ENCODE data around the gene CLSTN2. TPM values are rescaled to one million over a fixed set of nuclear protein-coding genes. Genes with fewer than 3 reads are reported as not detected.

The CLSTN2 gene
- total RNA-seq, 4 donors from 2014 or later: 13.4 to 21.3 (median 19.4) TPM

DNA sequence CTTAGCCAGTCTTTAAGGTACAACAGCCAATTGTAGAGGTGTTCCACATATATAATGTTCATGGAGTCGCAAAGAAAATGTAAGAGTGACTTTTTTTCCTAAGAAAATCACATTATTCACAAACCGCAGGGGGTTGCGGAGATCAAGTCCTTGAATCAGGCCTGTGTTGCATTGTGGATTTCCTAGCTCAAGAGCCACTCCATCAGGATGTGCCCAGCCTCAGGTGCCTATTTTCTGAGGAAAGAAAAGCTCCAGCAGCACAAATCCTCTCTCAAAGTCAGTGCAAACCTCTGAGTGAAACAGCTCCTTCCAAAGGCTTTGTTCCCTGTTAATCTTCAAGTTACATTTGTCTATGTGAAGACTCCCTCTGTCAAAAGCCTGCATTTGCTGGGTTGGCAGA lies 349.4 kb downstream of the CLSTN2 start:
- no peaks in the 10 kb centered on the region for H3K4me1 ChIP-seq
- H3K4me3 ChIP-seq: no peak overlapping the region
- H3K27me3 ChIP-seq: no peaks in the 10 kb centered on the region
- no peaks in the 10 kb centered on the region for H3K36me3 ChIP-seq
- 91 to 94% methylated on average over 3 of the region's 3 CpGs for whole genome bisulfite sequencing, 2 donors
- H3K9me3 ChIP-seq: no peaks in the 10 kb centered on the region
- no peak for DNase-seq (ENCODE audit: low spot score in 2 of 2)
- TF ChIP-seq EP300 (IDR thresholded peaks at IDR 0.05) (no peak), POLR2A (IDR thresholded peaks at IDR 0.05) (no peak)
- no peak overlapping the region for H3K27ac ChIP-seq

GRCh38 chr3:140285380-140285779 lies 350.4 kb downstream of the CLSTN2 start:
- TF ChIP-seq CTCF (IDR thresholded peaks at IDR 0.05) (no peak), POLR2A (IDR thresholded peaks at IDR 0.05) (no peak)
- no peaks in the 10 kb centered on the region for H3K36me3 ChIP-seq
- H3K27me3 ChIP-seq: no peaks in the 10 kb centered on the region
- no peak overlapping the region for H3K27ac ChIP-seq
- no peak overlapping the region for H3K4me3 ChIP-seq
- 57 to 67% methylated on average over 3 of the region's 3 CpGs for WGBS, 2 donors
- H3K4me1 ChIP-seq: no peaks in the 10 kb centered on the region
- DNase-seq (ENCODE audit: low spot score in 2 of 2): no peak
- H3K9me3 ChIP-seq: no peaks in the 10 kb centered on the region

DNA sequence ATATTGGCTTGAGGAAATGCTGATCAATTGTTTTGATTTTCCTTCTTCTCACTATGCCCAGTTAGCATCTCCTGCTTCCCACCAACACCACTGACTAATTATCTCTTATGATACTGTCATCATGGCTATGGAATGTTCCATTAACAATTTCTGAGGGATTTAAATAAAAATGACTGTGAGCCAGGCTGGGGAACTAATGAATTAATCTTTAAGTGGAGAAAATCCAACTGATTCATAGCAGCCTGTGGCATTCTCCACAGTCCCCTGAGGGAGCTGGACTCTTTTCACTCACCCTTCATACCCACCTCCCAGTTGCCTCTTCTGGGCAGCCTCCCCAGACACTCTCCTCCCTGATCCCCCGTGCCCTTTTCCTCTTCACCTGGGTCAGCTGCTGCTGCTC lies 353.6 kb downstream of the CLSTN2 start:
- Histone ChIP-seq H3K9me3 (no peaks in the 10 kb centered on the region), H3K27ac (no peak overlapping the region), H3K36me3 (no peaks in the 10 kb centered on the region), H3K27me3 (no peaks in the 10 kb centered on the region), H3K4me1 (peaks cover 0 to 11% (median 0%) of the 10 kb centered on the region in 4 donors), H3K4me3 (no peak overlapping the region)
- TF ChIP-seq CTCF (IDR thresholded peaks at IDR 0.05): no peak
- no peak for TF ChIP-seq POLR2A (IDR thresholded peaks at IDR 0.05)
- no peak for TF ChIP-seq EP300 (IDR thresholded peaks at IDR 0.05)
- WGBS, 2 donors: 77 to 84% methylated on average over 1 of the region's 1 CpG
- no peak for DNase-seq (ENCODE audit: low spot score in 2 of 2)

GRCh38 chr3:140290105-140290504 lies 355.1 kb downstream of the CLSTN2 start:
- H3K27me3 ChIP-seq: no peaks in the 10 kb centered on the region
- H3K9me3 ChIP-seq: no peaks in the 10 kb centered on the region
- no peaks in the 10 kb centered on the region for H3K36me3 ChIP-seq
- H3K27ac ChIP-seq: no peak overlapping the region
- H3K4me1 ChIP-seq: peaks cover 0 to 11% (median 0%) of the 10 kb centered on the region in 4 donors
- H3K4me3 ChIP-seq: no peak overlapping the region
- no peak for DNase-seq (ENCODE audit: low spot score in 2 of 2)
- WGBS, 2 donors: 65 to 66% methylated on average over 2 of the region's 2 CpGs
- TF ChIP-seq POLR2A (IDR thresholded peaks at IDR 0.05): no peak
- TF ChIP-seq CTCF (IDR thresholded peaks at IDR 0.05): no peak
- TF ChIP-seq EP300 (IDR thresholded peaks at IDR 0.05): no peak

DNA sequence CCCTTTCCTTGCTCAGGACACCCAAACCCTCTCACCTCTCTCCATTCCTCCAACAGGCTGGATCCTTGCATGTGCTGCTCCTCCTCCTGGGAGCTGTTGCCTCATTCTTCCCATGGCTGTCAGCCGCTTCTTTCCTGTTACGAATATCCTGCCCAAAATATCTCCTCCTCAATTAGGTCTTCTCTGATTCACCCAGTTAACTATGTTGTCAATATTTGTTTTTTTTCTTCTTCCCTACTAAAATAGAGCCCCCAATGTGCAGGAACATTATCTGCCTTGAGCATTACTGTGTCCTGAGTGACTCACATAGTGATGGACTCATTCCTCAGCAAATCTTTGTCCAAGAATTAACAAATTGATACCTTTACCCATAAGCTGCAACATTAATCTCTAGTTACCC lies 357.2 kb downstream of the CLSTN2 start:
- WGBS, 2 donors: 73 to 82% methylated on average over 2 of the region's 2 CpGs
- Histone ChIP-seq H3K27me3 (no peaks in the 10 kb centered on the region), H3K36me3 (no peaks in the 10 kb centered on the region), H3K9me3 (no peaks in the 10 kb centered on the region), H3K27ac (peak overlapping the region in 1 of 4 donors; percentile 52), H3K4me3 (no peak overlapping the region), H3K4me1 (peaks cover 0 to 16% (median 0%) of the 10 kb centered on the region in 4 donors)
- DNase-seq (ENCODE audit: low spot score in 2 of 2): no peak
- no peak for TF ChIP-seq POLR2A (IDR thresholded peaks at IDR 0.05)
- no peak for TF ChIP-seq EP300 (IDR thresholded peaks at IDR 0.05)
- no peak for TF ChIP-seq CTCF (IDR thresholded peaks at IDR 0.05)

- no peak overlapping the region for H3K4me3 ChIP-seq
- WGBS, 2 donors: 33 to 35% methylated on average over 4 of the region's 4 CpGs
- H3K27me3 ChIP-seq: no peaks in the 10 kb centered on the region
- TF ChIP-seq POLR2A (IDR thresholded peaks at IDR 0.05) (no peak), CTCF (IDR thresholded peaks at IDR 0.05) (no peak), EP300 (IDR thresholded peaks at IDR 0.05) (no peak)
- no peaks in the 10 kb centered on the region for H3K36me3 ChIP-seq
- H3K9me3 ChIP-seq: no peaks in the 10 kb centered on the region
- peak overlapping the region in 1 of 4 donors; percentile 52 for H3K27ac ChIP-seq
- peaks cover 0 to 21% (median 0%) of the 10 kb centered on the region in 4 donors for H3K4me1 ChIP-seq
- peak; percentile 26 to 43 for DNase-seq (ENCODE audit: low spot score in 2 of 2)
These were observed 357.7 kb downstream of the CLSTN2 start for GRCh38 chr3:140292684-140293083.

Measured in tibial nerve (tissue), 4 donors.